Measurements from ENCODE around the gene OSBPL5. TPM values are rescaled to one million over a fixed set of nuclear protein-coding genes. Genes with fewer than 3 reads are reported as not detected.
A peak's percentile ranks its signal among the peaks of the same experiment; 100 is the strongest.

Gene OSBPL5
- total and polyA plus RNA-seq, 9 of the 15 experiments (the other 6 are each of a cell fraction or from before 2014, with no cell fraction given) = 0.06 to 14.8 (median 3.2) TPM

DNA sequence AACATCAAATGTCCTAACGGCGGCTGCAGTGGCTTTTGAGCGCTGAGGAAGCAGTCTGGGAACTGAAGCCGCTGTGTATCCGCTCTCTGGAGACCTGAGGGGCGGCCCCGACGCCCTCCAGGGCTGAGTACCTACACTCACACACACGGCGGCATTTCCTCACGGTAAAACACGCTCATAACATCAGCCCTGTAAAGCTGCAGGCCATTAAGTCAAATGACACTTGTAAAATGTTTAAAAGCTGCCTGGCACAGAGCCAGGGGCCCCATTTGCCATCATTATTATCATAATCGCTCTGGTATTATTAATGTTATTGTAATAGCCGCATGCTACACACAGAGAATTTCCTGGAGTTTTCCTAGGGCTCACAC lies 113.0 kb downstream of the OSBPL5 start:
- no TSS peak for BruUV-seq (replicated peaks)
- H3K9me1 ChIP-seq (ENCODE audit: control insufficient read depth, insufficient read depth, low read length) = peaks cover 32% of the 10 kb centered on the region
- no peak overlapping the region for H2AFZ ChIP-seq (ENCODE audit: low read depth, low read length)
- H3K4me3 ChIP-seq = no peak overlapping the region
- H3K4me2 ChIP-seq (ENCODE audit: insufficient read depth, low read length) = peak overlapping the region; percentile 51; the same call in 1 of the 2 replicates
- peak; percentile 57; the same call in 1 of the 2 replicates for TF ChIP-seq NFIX (CRISPR knock-in tag; IDR thresholded peaks at IDR 0.05; ENCODE audit: low read depth)
- no peak for TF ChIP-seq ZNF707 (CRISPR knock-in tag; conservative IDR thresholded peaks at IDR 0.05)
- TF ChIP-seq, protein P1, sequence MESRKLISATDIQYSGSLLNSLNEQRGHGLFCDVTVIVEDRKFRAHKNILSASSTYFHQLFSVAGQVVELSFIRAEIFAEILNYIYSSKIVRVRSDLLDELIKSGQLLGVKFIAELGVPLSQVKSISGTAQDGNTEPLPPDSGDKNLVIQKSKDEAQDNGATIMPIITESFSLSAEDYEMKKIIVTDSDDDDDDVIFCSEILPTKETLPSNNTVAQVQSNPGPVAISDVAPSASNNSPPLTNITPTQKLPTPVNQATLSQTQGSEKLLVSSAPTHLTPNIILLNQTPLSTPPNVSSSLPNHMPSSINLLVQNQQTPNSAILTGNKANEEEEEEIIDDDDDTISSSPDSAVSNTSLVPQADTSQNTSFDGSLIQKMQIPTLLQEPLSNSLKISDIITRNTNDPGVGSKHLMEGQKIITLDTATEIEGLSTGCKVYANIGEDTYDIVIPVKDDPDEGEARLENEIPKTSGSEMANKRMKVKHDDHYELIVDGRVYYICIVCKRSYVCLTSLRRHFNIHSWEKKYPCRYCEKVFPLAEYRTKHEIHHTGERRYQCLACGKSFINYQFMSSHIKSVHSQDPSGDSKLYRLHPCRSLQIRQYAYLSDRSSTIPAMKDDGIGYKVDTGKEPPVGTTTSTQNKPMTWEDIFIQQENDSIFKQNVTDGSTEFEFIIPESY (CRISPR knock-in tag; IDR thresholded peaks at IDR 0.05) = peak; percentile 62; the same call in 1 of the 2 replicates
- TF ChIP-seq NFIC (IDR thresholded peaks at IDR 0.05) = peak; percentile 94
- peaks cover 28 to 49% of the 10 kb centered on the region in 2 experiments; a peak in 4 of 5 replicates for H3K4me1 ChIP-seq (replicated peaks in 1 of 2; ENCODE audit: control insufficient read depth in 2 of 2, insufficient read depth in 2 of 2, low read length in 2 of 2)
- in situ Hi-C loops (cut with MboI) (no loop called here), intact Hi-C loops (cut with micrococcal nuclease) (no loop called here)
- no peaks in the 10 kb centered on the region for H3K27me3 ChIP-seq (ENCODE audit: control insufficient read depth in 2 of 2, insufficient read depth in 2 of 2, low read length in 2 of 2)
- 50% methylated on average over 14 of the region's 14 CpGs for WGBS (ENCODE audit: insufficient coverage, low coverage, missing lambda C conversion rate)
- H3K79me2 ChIP-seq (ENCODE audit: control insufficient read depth, insufficient read depth, low read length) = peaks cover 97% of the 10 kb centered on the region
- CTCF ChIA-PET (ENCODE audit: low intra/inter-chr PET ratio) = no interaction called here
- no peaks in the 10 kb centered on the region for H3K9me3 ChIP-seq (replicated peaks; ENCODE audit: control insufficient read depth, insufficient read depth, low read depth, low read length)
- FAIRE-seq = no peak
- no peak overlapping the region for H3K27ac ChIP-seq (ENCODE audit: extremely low read depth, low read depth, low read length)
- peaks cover 52% of the 10 kb centered on the region; the same call in 2 of the 3 replicates for H3K36me3 ChIP-seq (ENCODE audit: control insufficient read depth, insufficient read depth, low read length)
- 0 out of 3 replicates have a peak, but pooled peaks have one; percentile 12 for ATAC-seq
- POLR2A ChIA-PET = interaction anchor here (0.6 to 1.2 kb wide), 2 partner anchors 15 to 21 kb away, joined by 3 read pairs; no protein-coding TSS in a partner anchor
- H4K20me1 ChIP-seq (replicated peaks; ENCODE audit: control insufficient read depth, insufficient read depth, low read length) = peaks cover 79% of the 10 kb centered on the region
- H3K9ac ChIP-seq (ENCODE audit: insufficient read depth in 1 of 2, low read depth in 2 of 2, low read length in 2 of 2) = peak overlapping the region in 1 of 2 experiments; percentile 79; a peak in 2 of 4 replicates
- peak in 1 of 4 experiments; percentile 19 for DNase-seq (ENCODE audit: extremely low read depth in 1 of 4, low spot score in 3 of 4)
